WTC11 (cell line): ENCODE results near the gene NTRK2. TPM values are rescaled to one million over a fixed set of nuclear protein-coding genes. Genes with fewer than 3 reads are reported as not detected.

Experiments
- ATAC-seq: fragments of 200-7000 bp; cut with Tn5 transposase; 2 replicates; pipeline ENCODE4 v1.10.0; 2021; ENCODE audit warnings: mild to moderate bottlenecking, moderate library complexity
- CTCF ChIA-PET: fragments of 300-600 bp; sonication (Branson Sonifier 250); formaldehyde crosslinking; loops from one replicate; lab custom pipeline; 2021; ENCODE audit warnings: antibody characterized with exemption; lab: Charles Lee
- POLR2A ChIA-PET: fragments of 350-600 bp; sonication (Branson Sonifier 250); formaldehyde crosslinking; loops from one replicate; lab custom pipeline; 2021; ENCODE audit warnings: antibody characterized with exemption; lab: Charles Lee
- DNase-seq: peaks from one replicate; pipeline ENCODE4 v3.0.0; 2021; ENCODE audit warnings: low spot score
- H3K27ac Mint-ChIP-seq: 2 replicates; pipeline ENCODE4 v1.8.0; 2021; ENCODE audit warnings: mixed read lengths
- H3K27me3 Mint-ChIP-seq: 2 replicates; pipeline ENCODE4 v1.8.0; 2021; ENCODE audit warnings: low read depth, mild to moderate bottlenecking, moderate library complexity, mixed read lengths
- H3K36me3 Mint-ChIP-seq: 2 replicates; pipeline ENCODE4 v1.8.0; 2021; ENCODE audit warnings: mixed read lengths
- H3K4me1 Mint-ChIP-seq: 2 replicates; pipeline ENCODE4 v1.8.0; 2022; ENCODE audit warnings: mixed read lengths
- H3K4me3 Mint-ChIP-seq: 2 replicates; pipeline ENCODE4 v1.8.0; 2021; ENCODE audit warnings: mild to moderate bottlenecking, moderate library complexity, mixed read lengths
- H3K9me3 Mint-ChIP-seq: 2 replicates; pipeline ENCODE4 v1.8.0; 2021; ENCODE audit warnings: mixed read lengths
- ARID4B ChIP-seq: sonication (generic); formaldehyde crosslinking; IDR thresholded peaks from 2 replicates; pipeline ENCODE4 v1.8.0; 2023; ENCODE audit warnings: missing genetic modification reagents, mild to moderate bottlenecking, borderline replicate concordance
- ATF1 ChIP-seq: sonication (generic); formaldehyde crosslinking; IDR thresholded peaks from 2 replicates; pipeline ENCODE4 v1.8.1; 2023; ENCODE audit warnings: mild to moderate bottlenecking, moderate library complexity, missing genetic modification reagents
- E2F5 ChIP-seq: sonication (generic); formaldehyde crosslinking; IDR thresholded peaks from 2 replicates; pipeline ENCODE4 v1.8.1; 2022; ENCODE audit warnings: mild to moderate bottlenecking, moderate library complexity, missing genetic modification reagents
- EMX1 ChIP-seq: fragments of 250-450 bp; sonication (Bioruptor Pico); IDR thresholded peaks from 2 replicates; pipeline ENCODE4 v1.8.0; 2021; ENCODE audit warnings: mild to moderate bottlenecking
- ETV6 ChIP-seq: sonication (generic); formaldehyde crosslinking; IDR thresholded peaks from 2 replicates; pipeline ENCODE4 v1.8.1; 2022; ENCODE audit warnings: mild to moderate bottlenecking, missing genetic modification reagents
- FOXJ3 ChIP-seq: sonication (generic); formaldehyde crosslinking; IDR thresholded peaks from 2 replicates; pipeline ENCODE4 v1.9.0; 2021; ENCODE audit warnings: missing genetic modification reagents, mild to moderate bottlenecking, borderline replicate concordance
- FOXK1 ChIP-seq: sonication (generic); formaldehyde crosslinking; IDR thresholded peaks from 2 replicates; pipeline ENCODE4 v1.8.0; 2022; ENCODE audit warnings: mild to moderate bottlenecking, moderate library complexity, missing genetic modification reagents
- FOXP1 ChIP-seq: sonication (generic); formaldehyde crosslinking; IDR thresholded peaks from 2 replicates; pipeline ENCODE4 v1.8.0; 2022; ENCODE audit warnings: missing genetic modification reagents, mild to moderate bottlenecking, moderate library complexity, borderline replicate concordance
- FOXP4 ChIP-seq: sonication (generic); formaldehyde crosslinking; IDR thresholded peaks from 2 replicates; pipeline ENCODE4 v1.8.0; 2022; ENCODE audit warnings: mild to moderate bottlenecking, missing genetic modification reagents
- GRHL2 ChIP-seq: fragments of 250-450 bp; sonication (Bioruptor Pico); IDR thresholded peaks from 2 replicates; pipeline ENCODE4 v1.8.0; 2022; ENCODE audit warnings: mild to moderate bottlenecking, moderate library complexity; ENCODE audit not compliant: insufficient replicate concordance, severe bottlenecking
- HMGA2 ChIP-seq: fragments of 250-450 bp; sonication (Bioruptor Pico); IDR thresholded peaks from 2 replicates; pipeline ENCODE4 v1.4.0; 2021; ENCODE audit warnings: mild to moderate bottlenecking, moderate library complexity
- IRF1 ChIP-seq: sonication (generic); formaldehyde crosslinking; IDR thresholded peaks from 2 replicates; pipeline ENCODE4 v1.8.0; 2023; ENCODE audit warnings: missing genetic modification reagents
- JUN ChIP-seq: sonication (generic); formaldehyde crosslinking; IDR thresholded peaks from 2 replicates; pipeline ENCODE4 v1.8.0; 2023; ENCODE audit warnings: mild to moderate bottlenecking, missing genetic modification reagents
- MYBL2 ChIP-seq: sonication (generic); formaldehyde crosslinking; IDR thresholded peaks from 2 replicates; pipeline ENCODE4 v1.8.1; 2023; ENCODE audit warnings: mild to moderate bottlenecking, moderate library complexity, missing genetic modification reagents
- NFYB ChIP-seq: sonication (generic); formaldehyde crosslinking; conservative IDR thresholded peaks from 2 replicates; pipeline ENCODE4 v1.8.0; 2022; ENCODE audit warnings: low read depth, missing genetic modification reagents
- SMAD3 ChIP-seq: sonication (generic); formaldehyde crosslinking; IDR thresholded peaks from 2 replicates; pipeline ENCODE4 v1.8.0; 2022; ENCODE audit warnings: missing genetic modification reagents, mild to moderate bottlenecking, borderline replicate concordance
- TCF7 ChIP-seq: sonication (generic); formaldehyde crosslinking; IDR thresholded peaks from 2 replicates; pipeline ENCODE4 v1.8.0; 2022; ENCODE audit warnings: mild to moderate bottlenecking, low read depth, missing genetic modification reagents, moderate library complexity
- TP53 ChIP-seq: sonication (generic); formaldehyde crosslinking; IDR thresholded peaks from 2 replicates; pipeline ENCODE4 v1.8.1; 2023; ENCODE audit warnings: mild to moderate bottlenecking, missing genetic modification reagents
- ZBTB21 ChIP-seq: sonication (generic); formaldehyde crosslinking; IDR thresholded peaks from 2 replicates; pipeline ENCODE4 v1.8.1; 2023; ENCODE audit warnings: mild to moderate bottlenecking, missing genetic modification reagents, borderline replicate concordance
- ZNF263 ChIP-seq: sonication (generic); formaldehyde crosslinking; IDR thresholded peaks from 2 replicates; pipeline ENCODE4 v1.8.1; 2022; ENCODE audit warnings: low read depth, mild to moderate bottlenecking, moderate library complexity, missing genetic modification reagents
- ZNF416 ChIP-seq: fragments of 250-450 bp; sonication (Bioruptor Pico); IDR thresholded peaks from 2 replicates; pipeline ENCODE4 v1.9.0; 2021; ENCODE audit warnings: mild to moderate bottlenecking, inconsistent platforms
- total RNA-seq: library from RNA; stranded (reverse); gene quantifications from 3 replicates; pipeline ENCODE4 v1.2.3, GENCODE V29; 2021
- TF ChIP-seq, protein P1 (sequence below): sonication (generic); formaldehyde crosslinking; conservative IDR thresholded peaks from 2 replicates; pipeline ENCODE4 v1.8.1; 2023; ENCODE audit warnings: mild to moderate bottlenecking, low read depth, missing genetic modification reagents, moderate library complexity
- TF ChIP-seq, protein P2 (sequence below): sonication (generic); formaldehyde crosslinking; IDR thresholded peaks from 2 replicates; pipeline ENCODE4 v1.8.1; 2022; ENCODE audit warnings: low read depth, mild to moderate bottlenecking, moderate library complexity, missing genetic modification reagents, borderline replicate concordance

The NTRK2 gene
- total RNA-seq, 1 experiment from 2014 or later: 0.02 TPM

DNA sequence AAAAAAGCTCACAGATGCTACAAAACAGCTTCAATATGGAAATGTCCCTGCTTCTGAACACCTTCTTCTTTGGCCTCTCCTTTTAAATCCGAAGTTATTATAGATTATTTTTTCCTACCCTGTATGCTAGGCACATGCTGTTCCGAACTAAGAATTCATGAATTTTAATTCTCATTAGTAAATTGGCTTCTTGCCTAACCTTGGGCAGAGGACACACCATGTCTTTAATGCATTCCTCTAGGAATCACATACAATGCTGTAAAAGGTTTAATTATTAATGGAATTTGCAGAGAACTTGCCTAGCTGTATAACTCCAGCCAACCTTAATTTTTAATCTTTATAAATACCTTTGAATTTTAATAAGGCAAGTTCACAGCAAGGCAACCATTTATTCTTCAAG lies 234.4 kb downstream of the NTRK2 start (continued):
- no peak for TF ChIP-seq ZNF416 (CRISPR knock-in tag)
- no peak for TF ChIP-seq NFYB (CRISPR knock-in tag)
- TF ChIP-seq E2F5 (CRISPR knock-in tag): no peak
- TF ChIP-seq IRF1: no peak
- no peak for TF ChIP-seq ZBTB21 (CRISPR knock-in tag)
- TF ChIP-seq FOXP1 (CRISPR knock-in tag): no peak
- TF ChIP-seq FOXP4 (CRISPR knock-in tag): no peak
- no peak for TF ChIP-seq MYBL2 (CRISPR knock-in tag)
- TF ChIP-seq FOXK1 (CRISPR knock-in tag): no peak
- no peak for TF ChIP-seq TCF7 (CRISPR knock-in tag)

DNA sequence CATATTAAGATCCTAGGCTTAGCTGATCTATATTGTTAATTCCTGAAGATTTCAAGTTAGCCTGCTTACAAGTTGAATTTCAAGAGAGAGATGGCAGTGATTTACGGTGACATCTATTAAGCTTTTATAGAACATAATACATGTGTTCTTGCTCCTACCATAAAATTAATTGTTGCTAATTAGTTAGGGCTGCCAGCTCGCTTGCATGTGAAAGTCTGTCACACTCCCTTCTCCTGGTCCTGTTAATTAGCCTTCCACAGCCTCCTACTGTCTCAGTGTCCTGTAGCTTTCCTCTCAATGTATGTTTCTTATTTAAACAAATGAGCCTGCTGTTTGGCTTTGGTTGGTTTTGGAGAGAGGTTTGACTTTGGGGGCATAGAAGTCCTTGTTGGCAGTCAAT lies 247.2 kb downstream of the NTRK2 start:
- ChIA-PET CTCF (interaction anchor here (0.6 to 1.3 kb wide), 2 partner anchors 249 to 1042 kb away, joined by 4 to 5 read pairs; no protein-coding TSS in a partner anchor), POLR2A (no interaction called here)
- Mint-ChIP-seq H3K4me3 (no peak overlapping the region), H3K36me3 (no peaks in the 10 kb centered on the region), H3K4me1 (no peaks in the 10 kb centered on the region), H3K27me3 (no peaks in the 10 kb centered on the region; the same call in 1 of the 2 replicates), H3K9me3 (no peaks in the 10 kb centered on the region), H3K27ac (no peak overlapping the region)
- no peak for DNase-seq
- ATAC-seq: no peak
- TF ChIP-seq FOXJ3 (CRISPR knock-in tag) (no peak), ZNF416 (CRISPR knock-in tag) (no peak), ARID4B (no peak), JUN (CRISPR knock-in tag) (no peak), GRHL2 (CRISPR knock-in tag) (no peak), TP53 (CRISPR knock-in tag) (no peak), ATF1 (CRISPR knock-in tag) (no peak), SMAD3 (CRISPR knock-in tag) (no peak), ZNF263 (no peak), EMX1 (CRISPR knock-in tag) (no peak), HMGA2 (CRISPR knock-in tag) (no peak), ETV6 (CRISPR knock-in tag) (no peak)
- TF ChIP-seq, protein P1, sequence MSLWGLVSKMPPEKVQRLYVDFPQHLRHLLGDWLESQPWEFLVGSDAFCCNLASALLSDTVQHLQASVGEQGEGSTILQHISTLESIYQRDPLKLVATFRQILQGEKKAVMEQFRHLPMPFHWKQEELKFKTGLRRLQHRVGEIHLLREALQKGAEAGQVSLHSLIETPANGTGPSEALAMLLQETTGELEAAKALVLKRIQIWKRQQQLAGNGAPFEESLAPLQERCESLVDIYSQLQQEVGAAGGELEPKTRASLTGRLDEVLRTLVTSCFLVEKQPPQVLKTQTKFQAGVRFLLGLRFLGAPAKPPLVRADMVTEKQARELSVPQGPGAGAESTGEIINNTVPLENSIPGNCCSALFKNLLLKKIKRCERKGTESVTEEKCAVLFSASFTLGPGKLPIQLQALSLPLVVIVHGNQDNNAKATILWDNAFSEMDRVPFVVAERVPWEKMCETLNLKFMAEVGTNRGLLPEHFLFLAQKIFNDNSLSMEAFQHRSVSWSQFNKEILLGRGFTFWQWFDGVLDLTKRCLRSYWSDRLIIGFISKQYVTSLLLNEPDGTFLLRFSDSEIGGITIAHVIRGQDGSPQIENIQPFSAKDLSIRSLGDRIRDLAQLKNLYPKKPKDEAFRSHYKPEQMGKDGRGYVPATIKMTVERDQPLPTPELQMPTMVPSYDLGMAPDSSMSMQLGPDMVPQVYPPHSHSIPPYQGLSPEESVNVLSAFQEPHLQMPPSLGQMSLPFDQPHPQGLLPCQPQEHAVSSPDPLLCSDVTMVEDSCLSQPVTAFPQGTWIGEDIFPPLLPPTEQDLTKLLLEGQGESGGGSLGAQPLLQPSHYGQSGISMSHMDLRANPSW (CRISPR knock-in tag): no peak
- TF ChIP-seq, protein P2, sequence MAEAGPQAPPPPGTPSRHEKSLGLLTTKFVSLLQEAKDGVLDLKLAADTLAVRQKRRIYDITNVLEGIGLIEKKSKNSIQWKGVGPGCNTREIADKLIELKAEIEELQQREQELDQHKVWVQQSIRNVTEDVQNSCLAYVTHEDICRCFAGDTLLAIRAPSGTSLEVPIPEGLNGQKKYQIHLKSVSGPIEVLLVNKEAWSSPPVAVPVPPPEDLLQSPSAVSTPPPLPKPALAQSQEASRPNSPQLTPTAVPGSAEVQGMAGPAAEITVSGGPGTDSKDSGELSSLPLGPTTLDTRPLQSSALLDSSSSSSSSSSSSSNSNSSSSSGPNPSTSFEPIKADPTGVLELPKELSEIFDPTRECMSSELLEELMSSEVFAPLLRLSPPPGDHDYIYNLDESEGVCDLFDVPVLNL (CRISPR knock-in tag): no peak
